HG02885 (cell line): ENCODE results near the gene PRDM15.

Experiments
- ATAC-seq: cut with Tn5 transposase; IDR thresholded peaks from one replicate; pipeline ENCODE4 v1.9.1; 2021; ENCODE audit warnings: mild to moderate bottlenecking; ENCODE audit not compliant: unreplicated experiment, poor library complexity

Gene PRDM15

DNA sequence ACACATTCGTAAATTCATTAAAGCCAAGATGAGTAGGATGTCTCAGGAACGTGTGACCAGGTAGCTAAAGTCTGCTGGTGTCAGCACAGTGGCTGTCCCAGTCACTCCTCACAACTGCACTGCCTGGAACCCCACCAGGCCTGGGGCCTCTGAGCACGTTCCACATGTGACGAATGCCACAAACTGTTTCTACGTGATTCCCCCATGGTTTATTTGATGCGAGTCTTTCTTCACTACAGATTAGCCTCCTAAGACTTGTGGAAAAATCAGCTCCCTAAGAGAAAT lies 33.2 kb downstream of the PRDM15 start:
- no peak for ATAC-seq

DNA sequence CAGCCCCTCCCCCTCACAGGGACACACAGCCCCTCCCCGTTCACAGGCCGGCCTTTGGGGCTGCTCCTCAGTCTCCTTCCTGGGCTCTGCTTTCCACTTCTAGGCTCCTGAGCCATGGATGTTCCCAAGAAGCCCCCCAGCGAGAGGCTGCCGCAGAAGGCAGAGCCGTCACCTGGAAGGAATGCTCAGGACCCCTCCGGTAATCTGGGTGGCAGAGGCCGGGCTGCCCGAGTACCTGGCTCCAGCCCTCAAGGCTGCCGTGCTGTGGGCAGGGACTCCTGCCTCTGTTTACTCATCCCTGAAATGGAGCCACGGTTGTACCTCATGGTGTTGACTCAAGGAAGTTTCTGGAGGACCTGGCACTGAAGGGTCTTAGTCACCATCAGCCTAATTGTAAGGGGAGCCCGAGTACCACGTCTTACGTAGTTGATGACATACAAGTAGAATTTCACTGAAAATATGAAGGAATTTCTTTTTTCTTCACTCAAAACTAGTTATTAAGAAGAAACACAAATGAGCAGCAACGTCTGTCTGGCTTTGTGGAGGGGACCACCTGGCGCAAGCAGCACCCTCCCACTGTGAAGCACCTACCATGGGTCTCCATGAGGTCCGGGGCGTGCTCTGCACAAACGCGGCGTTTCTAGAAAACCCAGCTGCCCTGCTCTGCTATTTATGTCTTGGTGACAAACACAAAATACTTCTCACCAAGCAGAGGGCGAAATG lies 33.7 kb downstream of the PRDM15 start:
- no peak for ATAC-seq

DNA sequence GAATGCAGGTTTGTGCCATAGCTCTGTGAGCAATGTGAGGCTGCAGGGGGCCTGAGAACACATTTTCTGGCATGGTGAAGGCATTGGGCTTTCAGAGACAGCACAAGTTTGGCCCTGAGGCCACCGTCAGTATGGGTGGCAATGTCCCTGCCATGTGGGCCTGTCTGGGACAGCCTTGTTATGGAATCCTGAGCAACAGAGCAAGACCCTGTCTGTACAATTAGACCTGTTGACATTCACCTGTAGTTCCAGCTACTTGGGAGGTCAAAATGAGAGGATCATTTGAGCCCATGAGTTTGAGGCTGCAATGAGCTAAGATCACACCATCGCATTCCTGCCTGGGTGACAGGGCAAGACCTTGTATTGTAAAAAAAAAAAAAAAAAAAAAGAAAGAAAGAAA lies 35.6 kb downstream of the PRDM15 start:
- ATAC-seq = no peak

DNA sequence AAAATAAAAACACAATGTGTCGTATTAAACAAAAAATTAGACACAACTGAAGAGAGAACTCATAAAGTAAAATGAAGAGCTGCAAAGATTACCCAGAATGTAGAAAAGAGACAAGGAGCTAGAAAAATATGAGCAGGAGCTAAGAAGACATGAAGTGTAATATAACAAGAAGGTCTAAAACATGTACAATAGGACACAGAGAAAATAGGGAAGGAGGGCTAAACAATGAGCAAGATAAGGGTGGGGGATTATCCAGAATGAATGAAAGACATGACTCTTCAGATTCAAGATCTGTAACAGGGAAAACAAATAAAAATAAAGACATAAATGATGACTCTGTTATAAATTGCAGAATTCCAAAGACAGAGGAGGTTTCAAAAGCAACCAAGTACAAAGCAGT lies 38.3 kb downstream of the PRDM15 start:
- ATAC-seq = no peak

DNA sequence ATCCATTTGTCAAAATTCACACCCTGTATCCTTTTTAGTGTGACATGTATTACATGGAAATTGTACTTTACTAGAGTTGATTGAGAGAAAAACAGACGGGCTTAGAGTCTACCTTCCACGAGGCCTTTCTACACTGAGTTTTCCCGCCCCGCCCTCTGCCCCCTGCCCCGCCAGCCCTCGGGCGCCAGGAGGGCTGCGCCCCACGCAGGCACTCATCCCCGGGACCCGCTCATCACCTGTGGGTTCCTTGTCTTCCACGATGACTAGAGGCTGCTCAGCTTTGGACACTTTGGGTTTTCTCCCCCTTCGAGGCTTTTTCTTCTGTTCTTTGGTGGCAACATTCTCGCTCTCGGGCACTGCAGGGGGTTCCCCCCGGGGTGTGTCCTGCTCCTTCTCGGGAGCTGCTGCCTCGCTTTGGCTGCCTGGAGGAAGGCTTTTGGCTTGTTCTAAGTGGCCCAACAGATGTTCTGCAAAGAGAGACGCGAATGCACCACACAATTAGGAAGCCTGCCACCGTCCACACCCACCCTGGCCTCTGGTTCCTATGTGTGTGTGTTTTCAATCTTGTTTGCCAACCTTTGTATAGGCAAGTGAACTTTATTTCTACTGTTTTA lies 39.6 kb downstream of the PRDM15 start:
- no peak for ATAC-seq

DNA sequence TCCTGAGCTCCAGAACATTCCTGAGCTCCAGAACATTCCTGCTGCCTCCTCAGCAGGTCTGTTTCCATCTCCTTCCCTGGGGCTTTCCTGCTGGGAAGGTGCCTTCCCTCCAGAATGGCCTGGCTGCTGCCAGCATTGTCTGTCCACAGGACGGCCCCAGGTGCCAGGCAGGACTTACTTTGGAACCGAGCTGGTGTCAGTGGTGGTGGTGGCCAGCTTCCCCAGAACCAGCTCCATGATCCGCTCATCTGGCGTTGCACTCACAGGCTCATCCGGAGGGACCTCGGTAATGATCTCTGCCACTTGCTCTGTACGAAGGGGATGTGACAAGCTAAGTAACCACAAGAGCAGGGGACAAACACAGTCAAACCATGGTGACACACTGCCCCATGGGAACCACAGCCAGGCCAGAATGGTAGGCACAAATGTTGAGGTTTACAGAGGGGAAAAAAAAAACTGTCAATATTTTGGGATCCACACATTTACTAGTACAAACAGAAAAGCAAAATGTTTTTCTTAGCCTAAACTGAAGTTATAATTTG lies 41.3 kb downstream of the PRDM15 start:
- ATAC-seq = no peak

DNA sequence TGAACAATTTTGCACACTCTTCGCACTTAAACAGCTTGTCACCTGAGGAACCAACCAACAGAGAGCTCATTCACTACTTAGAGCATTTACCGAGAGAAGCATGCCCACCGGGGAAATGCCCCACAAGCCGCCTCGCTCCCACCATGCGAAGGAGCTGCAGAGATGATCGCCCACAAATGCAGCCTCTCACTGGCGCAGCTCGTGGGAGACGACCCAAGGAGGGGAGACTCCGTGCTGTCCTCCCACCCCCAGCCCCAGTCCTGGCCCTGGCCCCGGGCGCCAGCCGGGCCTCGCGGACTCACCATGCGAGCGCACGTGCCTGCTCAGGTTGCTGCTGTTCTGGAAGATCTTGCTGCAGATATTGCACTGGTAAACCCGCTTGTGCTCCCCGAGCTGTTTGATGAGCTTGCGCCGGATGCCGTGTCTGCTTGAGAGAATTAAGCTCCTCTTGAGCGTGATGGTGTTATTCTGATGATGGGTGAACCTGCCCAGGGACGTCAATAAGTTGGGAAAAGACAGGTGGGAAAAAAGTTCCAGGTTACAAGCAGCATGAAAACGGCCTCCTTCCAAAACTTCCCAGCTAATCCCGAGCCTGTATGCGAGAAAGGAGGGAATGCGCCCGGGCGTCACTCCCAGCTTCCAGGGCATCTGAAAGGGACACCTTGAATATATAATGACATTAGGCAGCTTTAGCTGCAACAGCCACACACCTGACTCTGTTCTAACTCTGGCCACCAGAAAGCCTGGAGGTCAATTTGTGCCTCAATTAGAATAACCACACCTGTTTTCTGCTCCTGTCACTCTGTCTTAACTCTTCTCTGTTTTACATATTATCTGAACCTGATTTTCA lies 42.8 kb downstream of the PRDM15 start:
- no peak for ATAC-seq

DNA sequence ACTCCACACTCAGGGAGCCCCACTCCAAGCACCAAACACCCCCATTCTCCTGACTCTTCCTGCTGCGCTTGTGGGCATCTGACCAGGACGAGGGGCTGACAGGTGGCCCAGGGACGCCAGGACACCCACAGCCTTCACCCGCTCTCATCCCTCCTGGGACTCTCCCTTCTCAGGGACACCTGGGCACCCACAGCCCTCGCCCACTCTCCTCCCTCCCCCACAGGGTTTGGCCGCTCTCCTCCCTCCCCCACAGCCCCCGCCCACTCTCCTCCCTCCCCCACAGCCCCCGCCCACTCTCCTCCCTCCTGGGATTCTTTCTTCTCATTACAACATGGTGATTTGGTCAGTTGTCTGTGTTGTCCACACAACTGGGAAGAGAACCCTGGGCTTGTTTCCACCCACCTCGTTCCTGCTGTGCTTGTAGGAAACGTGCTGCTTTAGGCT lies 43.4 kb downstream of the PRDM15 start:
- no peak for ATAC-seq

DNA sequence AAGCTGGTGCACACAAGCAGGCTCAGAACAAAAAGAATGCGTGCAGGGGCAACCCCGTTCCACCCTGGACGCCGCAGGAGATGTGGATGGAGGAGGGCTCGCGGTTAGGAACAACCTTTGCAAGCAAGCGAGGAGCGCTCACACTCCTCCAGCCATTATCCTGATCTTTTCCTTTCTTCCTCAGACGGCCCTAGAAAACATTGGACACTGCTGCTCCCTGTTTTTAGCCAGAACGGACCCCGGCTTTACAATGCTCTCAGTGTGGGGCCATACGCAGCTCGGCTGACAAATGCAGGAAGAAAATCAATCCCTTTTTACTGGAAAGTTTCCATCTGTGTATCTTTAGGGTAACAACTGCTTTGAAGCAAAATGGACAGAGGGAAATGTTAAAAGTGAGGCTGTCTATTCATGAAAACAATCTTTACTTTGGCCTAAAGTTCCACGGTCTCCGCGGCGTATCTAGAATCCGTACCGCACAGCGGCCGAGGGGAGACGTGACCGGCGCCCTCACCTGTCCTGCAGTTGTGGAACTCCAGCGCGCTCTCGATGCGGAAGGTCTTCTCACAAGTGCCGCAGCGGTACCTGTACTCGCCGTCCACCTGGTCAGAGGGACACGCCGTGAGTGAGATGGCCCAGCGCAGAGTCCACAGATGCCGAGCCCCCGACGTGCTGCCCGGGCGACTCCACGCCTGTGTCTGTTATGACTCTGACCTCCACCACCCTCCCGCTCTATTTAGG lies 44.0 kb downstream of the PRDM15 start:
- ATAC-seq = no peak

DNA sequence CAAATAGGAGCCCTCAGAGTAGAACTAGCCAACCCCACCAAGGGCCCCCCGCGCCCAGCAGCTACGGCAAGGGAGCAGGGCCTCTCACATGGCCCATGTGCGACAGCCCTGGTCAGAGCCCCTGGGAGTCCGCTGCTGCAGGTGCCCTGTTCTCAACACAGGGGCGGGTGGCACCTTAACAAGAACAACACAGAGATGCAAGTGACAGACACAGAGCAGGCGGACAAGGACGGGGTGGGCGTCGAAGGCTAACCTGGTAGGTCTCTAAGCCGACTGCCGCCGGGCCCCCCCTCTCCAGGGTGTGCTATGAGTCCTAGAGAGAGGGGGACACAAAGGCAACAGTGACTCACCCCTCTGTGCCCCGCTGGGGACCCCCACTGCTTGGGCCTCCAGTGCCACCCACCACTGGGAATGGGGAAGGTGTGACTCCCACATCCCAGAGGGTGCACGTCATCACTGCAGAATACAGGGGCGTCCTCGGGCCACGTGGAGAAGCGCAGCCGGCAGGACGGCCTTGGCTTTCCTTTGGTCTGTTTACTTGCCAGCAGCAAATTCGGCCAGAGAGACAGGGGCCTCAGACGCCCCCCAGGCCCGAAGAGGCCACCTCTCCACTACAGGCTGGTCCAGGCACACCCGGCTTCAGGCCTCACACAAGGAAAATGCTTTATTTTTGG lies 44.8 kb downstream of the PRDM15 start:
- no peak for ATAC-seq

DNA sequence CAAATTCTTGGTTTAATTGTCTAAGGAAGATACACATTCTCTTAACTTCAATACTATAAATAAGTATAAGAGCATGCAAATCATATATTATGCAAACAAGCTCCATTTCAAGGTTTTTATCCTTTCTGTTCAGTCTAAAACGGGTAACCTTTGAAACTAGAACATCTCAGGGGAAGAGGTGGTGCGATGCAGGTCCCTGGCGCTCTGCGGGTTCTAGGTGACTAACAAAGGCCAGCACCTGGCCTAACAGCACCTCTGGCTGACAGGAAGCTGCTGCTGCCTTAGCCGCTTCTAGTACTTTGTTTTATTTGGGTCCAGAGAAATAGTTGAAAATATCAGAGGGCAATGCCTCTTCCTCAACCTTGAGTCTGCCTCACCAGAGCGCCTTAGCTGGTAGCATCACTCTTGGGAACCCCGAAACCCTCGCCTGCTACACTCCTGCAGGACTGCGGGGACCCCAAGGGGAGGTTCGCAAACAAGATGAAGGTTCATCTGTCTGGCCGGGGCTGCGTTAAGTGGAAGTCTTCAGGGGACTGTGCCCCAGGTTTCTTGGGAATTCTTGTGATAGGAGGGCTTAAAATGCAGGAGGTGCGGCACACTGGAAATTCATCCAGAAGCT lies 45.5 kb downstream of the PRDM15 start:
- ATAC-seq = peak; percentile 73

DNA sequence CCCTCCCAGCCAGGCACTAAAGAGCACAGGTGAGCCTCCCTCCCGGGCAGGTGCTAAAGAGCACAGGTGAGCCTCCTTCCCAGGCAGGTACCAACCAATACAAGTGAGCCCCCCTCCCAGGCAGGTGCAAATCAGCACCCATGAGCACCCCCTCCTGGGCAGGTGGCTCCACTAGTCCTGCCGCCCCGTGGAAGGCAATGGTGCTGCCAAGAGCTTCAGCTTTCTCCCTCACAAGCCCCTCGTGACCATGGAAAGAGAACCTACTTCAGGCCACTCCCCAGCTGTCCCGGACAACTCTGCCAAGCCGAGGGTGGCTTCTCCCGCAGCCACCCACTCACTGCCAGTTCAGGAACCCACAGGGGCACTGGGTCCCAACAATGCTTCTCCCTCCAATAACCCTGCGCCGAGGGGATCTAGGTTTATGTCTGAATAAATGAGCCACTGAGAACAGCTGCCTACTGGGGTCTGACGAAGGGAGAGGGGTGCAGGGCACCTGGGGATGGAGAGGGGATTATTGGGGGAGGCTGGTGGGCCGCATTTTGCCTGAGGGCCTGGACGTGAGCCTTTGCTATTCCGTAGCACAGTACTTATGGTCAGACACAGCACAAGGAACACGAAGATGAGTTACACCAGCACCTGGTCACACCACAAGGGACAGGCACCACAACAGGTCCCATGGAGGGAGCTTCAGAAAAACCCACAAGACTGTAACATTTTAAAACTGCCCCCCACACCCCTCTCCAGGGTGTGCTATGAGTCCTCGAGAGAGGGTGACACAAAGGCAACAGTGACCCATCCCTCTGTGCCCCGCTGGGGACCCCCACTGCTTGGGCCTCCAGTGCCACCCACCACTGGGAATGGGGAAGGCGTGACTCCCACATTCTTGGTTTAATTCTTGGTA lies 46.3 kb downstream of the PRDM15 start:
- peak; percentile 65 for ATAC-seq

DNA sequence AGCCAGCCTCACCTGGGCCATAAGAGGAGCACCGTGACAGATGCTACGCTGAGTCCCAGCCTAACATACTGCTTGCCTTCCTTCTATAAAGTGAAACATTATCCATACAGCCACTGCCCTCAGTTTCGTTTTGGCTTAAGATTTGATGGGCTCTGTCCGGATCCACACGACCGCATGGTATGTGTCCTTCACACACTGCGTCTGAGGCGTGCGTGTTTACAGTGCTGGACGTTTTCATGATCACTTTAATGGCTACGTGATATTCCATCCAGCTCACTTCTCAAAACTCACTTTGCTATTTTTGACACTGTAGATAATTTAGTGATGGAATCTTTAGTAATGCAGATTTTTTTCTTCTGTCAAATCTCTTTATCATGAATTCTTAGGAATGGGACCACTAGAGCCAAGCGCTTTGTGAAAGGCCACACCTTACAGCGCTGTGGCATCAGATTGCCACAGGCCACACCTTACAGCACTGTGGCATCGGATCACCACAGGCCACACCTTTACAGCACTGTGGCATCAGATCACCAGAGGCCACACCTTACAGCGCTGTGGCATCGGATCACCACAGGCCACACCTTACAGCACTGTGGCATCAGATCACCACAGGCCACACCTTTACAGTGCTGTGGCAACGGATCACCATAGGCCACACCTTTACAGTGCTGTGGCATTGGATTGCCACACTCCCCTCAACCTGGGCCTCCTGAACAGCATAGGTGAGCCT lies 47.1 kb downstream of the PRDM15 start:
- no peak for ATAC-seq

DNA sequence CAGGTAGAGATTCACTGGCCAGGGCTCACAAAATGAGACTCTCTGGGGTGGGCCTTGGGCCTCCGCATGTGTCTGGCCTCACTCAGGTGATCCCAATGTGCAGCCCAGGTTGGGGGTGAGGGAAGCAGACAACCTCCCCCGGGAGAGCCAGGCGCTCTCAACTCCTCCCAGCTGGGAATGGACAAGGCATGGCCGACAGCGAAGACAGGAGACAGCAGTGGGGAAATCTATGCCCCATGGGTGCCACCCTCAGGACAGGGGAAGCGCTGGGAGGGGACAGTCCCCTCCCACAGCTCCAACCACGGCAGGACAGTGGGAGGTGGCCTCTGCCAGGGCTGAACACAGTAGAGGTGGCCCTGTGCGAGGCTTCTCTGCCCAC lies 47.7 kb downstream of the PRDM15 start:
- ATAC-seq = no peak

DNA sequence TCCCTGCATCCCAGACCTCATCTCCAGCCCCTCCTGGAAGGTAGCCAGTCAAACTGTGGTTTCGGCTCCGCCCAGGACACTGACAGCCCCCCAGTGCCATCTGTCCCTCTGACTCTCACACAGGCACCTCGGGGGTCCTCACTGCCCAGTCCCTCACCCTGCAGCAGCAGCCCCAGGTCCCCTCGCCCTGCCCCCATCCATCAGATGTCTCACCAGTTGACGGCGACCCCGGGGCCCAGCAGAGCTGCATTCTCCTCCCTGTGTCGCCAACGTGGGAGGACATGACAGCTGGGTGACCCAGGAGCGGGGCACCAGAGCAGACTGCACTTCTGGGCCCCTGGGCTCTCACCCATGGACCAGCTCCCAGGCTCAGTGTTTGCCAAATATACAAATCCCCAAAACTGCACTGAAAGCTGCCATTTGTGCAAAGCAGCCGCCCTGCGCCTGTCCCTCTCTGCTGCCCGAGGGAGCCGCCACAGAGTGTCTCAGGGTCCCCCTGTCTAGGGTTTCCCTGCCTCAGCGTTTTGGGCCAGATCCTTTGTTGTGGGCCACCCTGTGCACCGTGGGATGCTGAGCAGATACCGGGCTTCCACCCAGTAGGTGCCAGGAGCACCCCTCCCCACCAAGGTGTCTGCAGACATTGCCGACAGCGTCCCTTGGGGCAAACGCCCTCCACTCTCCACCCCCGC lies 48.2 kb downstream of the PRDM15 start:
- ATAC-seq = no peak

DNA sequence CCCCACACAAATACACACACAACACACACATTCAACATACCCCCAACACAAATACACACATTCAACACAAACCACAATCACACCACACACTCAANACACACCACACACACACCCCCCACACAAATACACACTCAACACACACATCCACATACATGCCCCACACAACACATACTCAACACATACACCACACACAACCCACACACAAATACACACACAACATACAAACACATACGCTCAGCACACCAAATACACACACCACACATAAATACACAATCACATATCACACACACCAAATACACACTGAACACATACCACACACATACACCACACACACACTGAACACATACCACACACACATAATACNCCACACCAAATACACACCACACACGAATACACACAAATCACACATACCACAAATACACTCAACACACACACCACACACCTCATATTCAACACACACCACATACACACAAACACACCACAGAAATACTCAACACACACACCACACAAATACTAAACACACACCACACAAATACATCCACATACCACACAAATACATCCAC lies 48.9 kb downstream of the PRDM15 start:
- ATAC-seq = no peak

DNA sequence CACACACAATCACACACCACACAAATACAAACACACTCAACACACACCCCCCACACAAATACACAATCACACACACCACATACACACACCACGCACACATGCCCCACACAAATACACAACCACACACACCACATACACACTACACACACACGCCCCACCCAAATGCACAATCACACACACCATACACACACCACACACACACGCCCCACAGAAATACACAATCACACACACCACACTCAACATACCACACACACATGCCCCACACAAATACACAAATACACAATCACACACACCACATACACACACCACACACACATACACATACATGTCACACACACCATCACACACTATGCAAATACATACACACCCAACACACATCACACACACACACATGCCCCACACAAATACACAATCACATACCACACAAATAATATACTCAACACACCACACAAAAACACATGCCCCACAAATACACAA lies 50.2 kb downstream of the PRDM15 start:
- no peak for ATAC-seq
